HUES48 (cell line): Measurements from ENCODE around the gene F11.
"Not testable (repeated sequence)": the region's sequence is repeated elsewhere in the genome, so short reads cannot be mapped to it uniquely, and the experiment has no call there.

Experiments used
- H3K27ac ChIP-seq: one replicate; pipeline ENCODE4 v1.7.0; 2013; ENCODE audit warnings: low read depth, low read length, inconsistent platforms
- H3K27me3 ChIP-seq: 2 replicates; pipeline ENCODE4 v1.6.1; 2013; ENCODE audit warnings: mild to moderate bottlenecking, low read length; ENCODE audit not compliant: control insufficient read depth, insufficient read depth
- H3K36me3 ChIP-seq: 2 replicates; pipeline ENCODE4 v1.6.1; 2013; ENCODE audit warnings: low read length; ENCODE audit not compliant: control insufficient read depth, insufficient read depth
- H3K4me1 ChIP-seq: 2 replicates; pipeline ENCODE4 v1.6.1; 2013; ENCODE audit warnings: mild to moderate bottlenecking, low read length; ENCODE audit not compliant: control insufficient read depth, insufficient read depth
- H3K4me3 ChIP-seq: 2 replicates; pipeline ENCODE4 v1.5.1; 2013; ENCODE audit warnings: mild to moderate bottlenecking, low read depth, low read length
- H3K9ac ChIP-seq: 2 replicates; pipeline ENCODE4 v1.6.1; 2013; ENCODE audit warnings: mild to moderate bottlenecking, low read depth, low read length, moderate library complexity
- H3K9me3 ChIP-seq: 2 replicates; pipeline ENCODE4 v1.6.1; 2013; ENCODE audit warnings: low read length; ENCODE audit not compliant: control insufficient read depth, insufficient read depth

The F11 gene

GRCh38 chr4:186250760-186251159, 15.2 kb upstream of the F11 start:
- H3K4me3 ChIP-seq, result peak overlapping the region; percentile 30
- H3K9me3 ChIP-seq, result peaks cover 4% of the 10 kb centered on the region; the same call in 1 of the 2 replicates
- no peaks in the 10 kb centered on the region for H3K27me3 ChIP-seq
- H3K9ac ChIP-seq, result peak overlapping the region; percentile 80
- no peaks in the 10 kb centered on the region for H3K36me3 ChIP-seq
- peak overlapping the region; percentile 100 for H3K27ac ChIP-seq
- peaks cover 45% of the 10 kb centered on the region for H3K4me1 ChIP-seq

DNA sequence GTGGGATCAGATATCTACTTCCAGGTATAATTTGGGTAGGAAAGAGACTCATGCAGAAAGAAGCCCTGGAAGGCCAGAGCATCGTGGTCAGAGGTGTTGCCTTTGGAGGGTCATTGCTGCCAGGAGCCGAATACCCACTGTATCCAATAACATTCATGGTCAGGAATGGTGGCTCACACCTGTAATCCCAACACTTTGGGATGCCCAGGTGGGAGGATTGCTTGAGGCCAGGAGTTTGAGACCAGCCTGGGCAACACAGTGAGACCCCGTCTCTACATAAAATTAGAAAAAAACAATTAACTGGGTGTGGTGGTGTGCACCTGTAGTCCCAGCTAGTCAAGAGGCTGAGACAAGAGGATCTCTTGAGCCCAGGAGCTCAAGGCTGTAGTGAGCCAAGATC, 10.9 kb upstream of the F11 start:
- no peaks in the 10 kb centered on the region for H3K9me3 ChIP-seq
- H3K36me3 ChIP-seq, result no peaks in the 10 kb centered on the region; the same call in 1 of the 2 replicates
- no peak overlapping the region for H3K4me3 ChIP-seq
- H3K4me1 ChIP-seq, result peaks cover 21% of the 10 kb centered on the region
- no peaks in the 10 kb centered on the region for H3K27me3 ChIP-seq
- no peak overlapping the region for H3K27ac ChIP-seq
- H3K9ac ChIP-seq, result no peak overlapping the region

GRCh38 chr4:186258216-186258811, 7.7 kb upstream of the F11 start:
- H3K4me3 ChIP-seq, result no peak overlapping the region
- no peaks in the 10 kb centered on the region for H3K27me3 ChIP-seq
- H3K27ac ChIP-seq, result no peak overlapping the region
- no peaks in the 10 kb centered on the region for H3K4me1 ChIP-seq
- H3K9ac ChIP-seq, result no peak overlapping the region
- H3K36me3 ChIP-seq, result no peaks in the 10 kb centered on the region; the same call in 1 of the 2 replicates
- H3K9me3 ChIP-seq, result no peaks in the 10 kb centered on the region

- Histone ChIP-seq H3K4me3 (no peak overlapping the region), H3K27ac (no peak overlapping the region), H3K27me3 (no peaks in the 10 kb centered on the region), H3K9ac (no peak overlapping the region), H3K36me3 (no peaks in the 10 kb centered on the region; the same call in 1 of the 2 replicates), H3K4me1 (peaks cover 9% of the 10 kb centered on the region), H3K9me3 (no peaks in the 10 kb centered on the region)
Observed at GRCh38 chr4:186260117-186260503, 5.9 kb upstream of the F11 start.

DNA sequence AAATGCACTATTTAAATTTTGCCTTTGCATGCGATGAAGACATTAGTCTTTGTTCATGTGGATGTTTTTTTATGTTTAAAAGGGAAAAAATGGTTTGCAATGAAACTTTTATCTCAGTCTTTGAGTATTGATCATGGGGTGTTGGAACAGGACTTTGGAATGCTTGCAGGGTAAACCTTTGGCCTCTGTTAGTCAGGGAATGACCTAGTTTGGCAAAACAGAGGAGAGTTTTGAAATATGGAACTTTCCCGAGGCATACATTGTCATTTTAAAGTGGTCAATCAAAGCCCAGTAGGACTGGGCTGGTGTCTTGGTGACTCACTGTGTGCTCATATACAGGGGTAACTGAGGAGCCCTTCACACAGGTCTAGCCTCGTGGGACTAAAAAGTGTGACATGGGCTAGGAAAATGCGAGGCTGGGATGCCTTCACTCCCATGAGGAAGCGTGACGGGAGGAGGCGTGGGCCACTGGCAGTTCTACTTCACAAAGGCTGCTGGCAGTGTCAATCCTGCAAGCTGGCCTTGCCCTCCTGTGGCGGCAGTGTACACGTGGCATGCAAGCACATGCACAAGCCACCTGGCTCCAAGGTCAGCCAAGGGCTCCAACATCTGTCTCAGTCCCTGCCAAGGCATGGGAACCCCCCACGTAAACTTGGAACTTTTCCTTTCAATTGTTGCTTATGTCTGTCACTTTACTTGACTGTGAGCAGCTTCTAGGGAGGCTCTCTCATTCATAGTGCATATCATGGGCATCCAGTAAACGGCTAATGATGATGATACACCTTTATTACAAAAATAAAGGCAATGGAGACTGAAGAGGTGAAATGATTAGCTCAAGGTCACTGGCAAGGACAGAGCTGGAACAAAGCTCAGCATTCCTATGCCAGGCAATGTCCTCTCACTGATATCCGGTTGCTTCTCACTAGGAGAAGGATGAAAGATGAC, 5.2 kb upstream of the F11 start:
- no peak overlapping the region for H3K4me3 ChIP-seq
- H3K9me3 ChIP-seq, result no peaks in the 10 kb centered on the region
- H3K9ac ChIP-seq, result no peak overlapping the region
- H3K4me1 ChIP-seq, result peaks cover 14% of the 10 kb centered on the region
- H3K27me3 ChIP-seq, result no peaks in the 10 kb centered on the region
- H3K36me3 ChIP-seq, result no peaks in the 10 kb centered on the region; the same call in 1 of the 2 replicates
- H3K27ac ChIP-seq, result no peak overlapping the region

DNA sequence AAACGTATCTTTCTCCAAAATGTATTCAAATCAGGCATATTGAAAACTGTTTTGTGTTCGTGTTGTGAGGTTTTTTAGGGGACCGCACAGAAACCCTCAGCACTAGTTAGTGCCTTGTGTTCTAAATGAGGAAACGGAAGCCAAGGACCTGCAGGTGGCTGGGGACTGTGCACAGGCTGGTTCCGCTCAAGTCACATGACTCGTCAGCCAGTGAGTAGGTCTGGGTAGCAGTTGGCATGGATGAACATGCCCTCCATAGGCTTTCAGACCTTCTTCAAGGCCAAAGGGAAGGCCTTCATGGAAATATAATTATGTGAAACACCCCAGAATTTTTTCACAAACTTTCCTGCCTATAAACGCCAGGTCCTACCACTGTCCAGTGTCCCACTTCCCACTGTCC, 1.3 kb upstream of the F11 start:
- Histone ChIP-seq H3K27ac (peak overlapping the region; percentile 87), H3K36me3 (no peaks in the 10 kb centered on the region; the same call in 1 of the 2 replicates), H3K9ac (no peak overlapping the region; the same call in 1 of the 2 replicates), H3K4me1 (peaks cover 37% of the 10 kb centered on the region), H3K27me3 (no peaks in the 10 kb centered on the region), H3K9me3 (no peaks in the 10 kb centered on the region), H3K4me3 (no peak overlapping the region)

DNA sequence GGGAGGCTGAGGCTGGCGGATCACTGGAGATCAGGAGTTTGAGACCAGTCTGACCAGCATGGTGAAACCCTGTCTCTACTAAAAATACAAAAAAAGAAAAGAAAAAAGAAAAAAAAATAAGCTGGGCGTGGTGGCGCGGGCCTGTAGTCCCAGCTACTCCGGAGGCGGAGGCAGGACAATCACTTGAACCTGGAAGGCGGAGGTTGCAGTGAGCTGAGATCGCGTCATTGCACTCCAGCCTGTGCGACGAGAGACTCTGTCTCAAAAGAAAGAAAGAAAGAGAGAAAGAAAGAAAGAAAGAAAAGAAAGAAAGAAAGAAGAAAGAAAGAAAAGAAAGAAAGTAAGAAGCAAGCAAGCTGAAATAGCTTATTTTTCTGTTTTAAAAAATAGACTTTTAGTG, 739 bp upstream of the F11 start:
- H3K27ac ChIP-seq, result peak overlapping the region; percentile 87
- not testable (repeated sequence) for H3K36me3 ChIP-seq, H3K9me3 ChIP-seq, H3K27me3 ChIP-seq
- peak overlapping the region; percentile 31; the same call in 1 of the 2 replicates for H3K4me3 ChIP-seq
- H3K9ac ChIP-seq, result peak overlapping the region; percentile 42; the same call in 1 of the 2 replicates
- peaks cover 37% of the 10 kb centered on the region for H3K4me1 ChIP-seq

- Histone ChIP-seq H3K9ac (peak overlapping the region; percentile 42), H3K4me1 (peaks cover 37% of the 10 kb centered on the region), H3K27me3 (no peaks in the 10 kb centered on the region), H3K9me3 (no peaks in the 10 kb centered on the region), H3K4me3 (peak overlapping the region; percentile 31), H3K27ac (peak overlapping the region; percentile 87), H3K36me3 (no peaks in the 10 kb centered on the region)
Observed at GRCh38 chr4:186266729-186267456, 904 bp downstream of the F11 start.

- Histone ChIP-seq H3K4me1 (peaks cover 19% of the 10 kb centered on the region), H3K9ac (no peak overlapping the region)
Observed at GRCh38 chr4:186271081-186271678, 5.2 kb downstream of the F11 start.

DNA sequence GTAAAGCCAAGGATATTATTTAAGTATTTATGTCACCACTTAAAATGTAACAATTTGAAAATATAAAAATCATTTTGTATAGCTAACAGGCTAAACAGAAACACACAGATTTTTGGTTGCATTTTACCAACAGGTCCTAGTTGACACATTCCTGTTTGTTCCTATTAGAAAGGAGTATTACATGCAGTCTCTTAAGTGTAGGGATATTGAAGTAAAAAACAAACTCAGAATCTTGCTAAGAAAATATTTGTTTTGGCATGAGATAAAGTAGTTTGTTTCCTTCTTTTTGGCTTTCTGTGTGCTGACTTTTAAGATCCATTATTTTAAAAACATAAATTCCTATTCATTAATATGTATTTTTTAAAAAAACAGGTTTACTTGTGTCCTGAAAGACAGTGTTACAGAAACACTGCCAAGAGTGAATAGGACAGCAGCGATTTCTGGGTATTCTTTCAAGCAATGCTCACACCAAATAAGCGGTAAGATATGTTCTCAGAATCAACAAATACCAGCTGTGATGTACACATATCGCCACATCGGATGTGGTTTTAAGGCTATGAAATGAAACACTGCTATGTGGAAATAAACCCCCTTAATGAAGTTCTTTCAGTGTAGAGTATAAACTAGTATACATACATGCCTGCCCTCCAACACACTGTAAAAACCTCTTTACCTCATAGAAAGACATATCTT, 6.9 kb downstream of the F11 start:
- no peaks in the 10 kb centered on the region for H3K27me3 ChIP-seq
- H3K27ac ChIP-seq, result no peak overlapping the region
- no peaks in the 10 kb centered on the region for H3K9me3 ChIP-seq
- peaks cover 3% of the 10 kb centered on the region; the same call in 1 of the 2 replicates for H3K4me1 ChIP-seq
- no peak overlapping the region for H3K9ac ChIP-seq
- no peaks in the 10 kb centered on the region for H3K36me3 ChIP-seq
- no peak overlapping the region for H3K4me3 ChIP-seq

More at GRCh38 chr4:186271081-186271678, 5.2 kb downstream of the F11 start:
- no peak overlapping the region for H3K4me3 ChIP-seq
- H3K9me3 ChIP-seq, result no peaks in the 10 kb centered on the region
- H3K36me3 ChIP-seq, result no peaks in the 10 kb centered on the region
- H3K27ac ChIP-seq, result no peak overlapping the region
- no peaks in the 10 kb centered on the region for H3K27me3 ChIP-seq
